CD14-positive monocyte (primary cell): ENCODE results near the gene FZD7. TPM values are rescaled to one million over a fixed set of nuclear protein-coding genes. Genes with fewer than 3 reads are reported as not detected.

ENCODE experiments used
- DNase-seq, 3 donors: peaks; one replicate each; pipeline ENCODE4 v3.0.0-alpha.2; 2011 to 2022
- H2AFZ ChIP-seq: 2 replicates; pipeline ENCODE4 v1.6.0; 2012; ENCODE audit warnings: mild to moderate bottlenecking, low read depth, low read length, inconsistent platforms; ENCODE audit not compliant: insufficient read depth, poor library complexity, severe bottlenecking
- H3K27ac ChIP-seq, 2 donors: 1 replicate in 1 of 2; 2 replicates in 1 of 2; pipeline ENCODE4 v1.5.1; 2012 to 2013; ENCODE audit warnings: low read length in 2 of 2, control low read depth in 1 of 2, inconsistent platforms in 1 of 2, low read depth in 1 of 2, mild to moderate bottlenecking in 1 of 2
- H3K27me3 ChIP-seq, 2 donors: one replicate each; pipeline versions ENCODE4 v1.6.0 to v1.6.1; 2011 to 2013; ENCODE audit warnings: low read length in 2 of 2; ENCODE audit not compliant: control insufficient read depth in 2 of 2, insufficient read depth in 2 of 2
- H3K36me3 ChIP-seq, 2 donors: replicated peaks in 1 of 2; 1 replicate in 1 of 2; 2 replicates in 1 of 2; pipeline versions ENCODE4 v1.5.1 to v1.6.1; 2012 to 2013; ENCODE audit warnings: low read length in 2 of 2, control low read depth in 1 of 2, inconsistent platforms in 1 of 2, mild to moderate bottlenecking in 1 of 2; ENCODE audit not compliant: insufficient read depth in 2 of 2, control insufficient read depth in 1 of 2
- H3K4me1 ChIP-seq, 2 donors: 1 replicate in 1 of 2; 2 replicates in 1 of 2; pipeline versions ENCODE4 v1.5.1 to v1.6.1; 2012 to 2013; ENCODE audit warnings: low read length in 2 of 2, control low read depth in 1 of 2, inconsistent platforms in 1 of 2, mild to moderate bottlenecking in 1 of 2, moderate library complexity in 1 of 2; ENCODE audit not compliant: insufficient read depth in 2 of 2, control insufficient read depth in 1 of 2
- H3K4me2 ChIP-seq: replicated peaks from 2 replicates; pipeline ENCODE3; 2012; ENCODE audit warnings: low read length, moderate library complexity, mild to moderate bottlenecking; ENCODE audit not compliant: poor library complexity, severe bottlenecking; ENCODE audit errors: extremely low read depth
- H3K4me3 ChIP-seq, 3 experiments: fragments of 200-600 bp in 1 of 3; sonication (generic) in 1 of 3; replicated peaks in 1 of 3; 1 replicate in 2 of 3; 2 replicates in 1 of 3; pipeline ENCODE4 v1.5.1; 2011 to 2013; ENCODE audit warnings: low read length in 3 of 3, mild to moderate bottlenecking in 3 of 3, control low read depth in 2 of 3, low read depth in 2 of 3, inconsistent platforms in 1 of 3, moderate library complexity in 1 of 3
- H3K79me2 ChIP-seq: 2 replicates; pipeline ENCODE4 v1.6.0; 2012; ENCODE audit warnings: mild to moderate bottlenecking, control low read depth, inconsistent platforms, low read length, moderate library complexity; ENCODE audit not compliant: insufficient read depth
- H3K9ac ChIP-seq: 2 replicates; pipeline ENCODE4 v1.6.0; 2017; ENCODE audit warnings: low read length, mild to moderate bottlenecking; ENCODE audit not compliant: insufficient read depth, poor library complexity, severe bottlenecking
- H3K9me3 ChIP-seq, 2 donors: replicated peaks in 1 of 2; 1 replicate in 1 of 2; 2 replicates in 1 of 2; pipeline versions ENCODE4 v1.5.1 to v1.6.1; 2012 to 2013; ENCODE audit warnings: low read length in 2 of 2, control low read depth in 1 of 2; ENCODE audit not compliant: control insufficient read depth in 1 of 2, insufficient read depth in 1 of 2
- H4K20me1 ChIP-seq: 2 replicates; pipeline ENCODE4 v1.6.0; 2012; ENCODE audit warnings: mild to moderate bottlenecking, low read length, control low read depth, moderate library complexity; ENCODE audit not compliant: insufficient read depth
- H3K27ac Mint-ChIP-seq, 7 donors: one replicate each; pipeline ENCODE4 v1.8.0; 2020; ENCODE audit warnings: mild to moderate bottlenecking in 7 of 7, mixed read lengths in 7 of 7, moderate library complexity in 6 of 7, inconsistent platforms in 2 of 7
- H3K27me3 Mint-ChIP-seq, 3 donors: one replicate each; pipeline ENCODE4 v1.8.0; 2021 to 2022; ENCODE audit warnings: low read depth in 3 of 3, mild to moderate bottlenecking in 3 of 3, mixed read lengths in 3 of 3, moderate library complexity in 3 of 3, inconsistent platforms in 1 of 3
- H3K36me3 Mint-ChIP-seq, 2 donors: one replicate each; pipeline ENCODE4 v1.8.0; 2020; ENCODE audit warnings: mixed read lengths in 2 of 2, inconsistent platforms in 1 of 2, mild to moderate bottlenecking in 1 of 2
- H3K4me1 Mint-ChIP-seq: one replicate; pipeline ENCODE4 v1.8.0; 2020; ENCODE audit warnings: mild to moderate bottlenecking, mixed read lengths
- H3K4me3 Mint-ChIP-seq, 2 donors: one replicate each; pipeline ENCODE4 v1.8.0; 2020; ENCODE audit warnings: mild to moderate bottlenecking in 2 of 2, mixed read lengths in 2 of 2, moderate library complexity in 1 of 2
- H3K9me3 Mint-ChIP-seq, 7 donors: one replicate each; pipeline ENCODE4 v1.8.0; 2020 to 2022; ENCODE audit warnings: mixed read lengths in 7 of 7, mild to moderate bottlenecking in 6 of 7, moderate library complexity in 6 of 7, inconsistent platforms in 2 of 7
- WGBS: methylation state at CpG from one replicate; pipeline ENCODE4 v1.1.5; 2013; ENCODE audit warnings: missing lambda C conversion rate; ENCODE audit not compliant: insufficient coverage; 5-methylcytosine and 5-hydroxymethylcytosine counted together
- intact Hi-C, 2 donors: fragments of 100-400 bp; cut with micrococcal nuclease; formaldehyde crosslinking; loops; one replicate each; pipeline versions ENCODE4 v1.15.0 to v1.15.1; 2023
- polyA plus RNA-seq, 3 donors: library from polyadenylated mRNA; depleted of rRNA in 1 of 3; unstranded in 2 of 3; stranded (reverse) in 1 of 3; fragments of 300-500 nt in 2 of 3; fragments of >200 nt in 1 of 3; fragmentation: Illumina TruSeq in 2 of 3; gene quantifications; 1 replicate in 2 of 3; 2 replicates in 1 of 3; pipeline ENCODE4 v1.2.3, GENCODE V29; 2012 to 2021
- TF ChIP-seq, protein P1 (sequence below): fragments of 200-600 bp; IDR thresholded peaks from one replicate; pipeline ENCODE4 v1.8.0; 2022; ENCODE audit warnings: antibody characterized with exemption, mild to moderate bottlenecking

Gene FZD7
- polyA plus RNA-seq, 3 donors, result 0.05 to 0.28 TPM; not detected in 1

DNA sequence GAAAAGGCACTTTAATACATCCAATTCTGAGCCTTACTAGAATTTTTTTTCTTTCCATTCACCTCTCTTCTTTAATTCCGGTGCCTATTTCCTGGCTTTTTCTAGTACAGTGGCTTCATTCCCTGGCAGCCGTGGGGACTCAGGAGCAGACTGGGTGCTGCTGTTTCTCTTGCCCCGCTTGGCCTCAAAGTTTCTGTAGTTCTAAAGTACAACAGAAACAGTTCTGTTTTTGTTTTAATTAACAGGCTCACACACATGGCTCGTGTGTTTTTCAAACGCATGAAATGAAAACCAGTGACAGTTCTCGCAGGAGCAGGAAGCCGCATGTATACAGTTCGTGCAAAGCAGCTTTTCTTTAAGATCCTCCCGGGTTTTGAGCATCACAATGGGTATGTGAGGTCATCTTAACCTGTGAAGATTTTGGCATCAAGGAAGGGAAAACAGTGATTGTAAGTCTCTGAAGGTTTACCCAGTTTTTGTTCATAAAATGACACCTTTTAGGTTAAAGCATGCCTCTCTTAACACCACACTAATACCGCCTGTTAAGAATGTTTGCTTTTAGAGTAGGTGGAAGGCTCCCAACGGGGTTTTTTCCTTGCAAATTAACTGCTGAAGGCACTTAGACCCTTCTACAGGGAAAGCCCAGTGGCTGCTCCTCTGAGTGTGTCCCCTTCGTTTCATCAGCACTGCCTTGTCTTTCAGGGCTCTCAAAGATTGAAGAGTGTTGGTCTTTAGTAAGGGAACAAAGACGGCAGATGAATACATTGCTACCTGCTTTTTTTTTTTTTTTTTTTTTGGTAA is 5.8 kb downstream of the FZD7 start:
- H3K4me3 Mint-ChIP-seq, result no peak overlapping the region
- peaks cover 53 to 61% of the 10 kb centered on the region in 2 donors for H3K27me3 ChIP-seq
- peaks cover 11 to 18% of the 10 kb centered on the region in 2 donors for H3K9me3 ChIP-seq
- no peak for DNase-seq
- H3K27ac ChIP-seq, result no peak overlapping the region
- H3K27me3 Mint-ChIP-seq, result peaks cover 17 to 24% (median 18%) of the 10 kb centered on the region in 3 donors
- no peak overlapping the region for H2AFZ ChIP-seq
- peaks cover 6% of the 10 kb centered on the region for H3K4me1 Mint-ChIP-seq
- H3K27ac Mint-ChIP-seq, result no peak overlapping the region
- H3K79me2 ChIP-seq, result no peaks in the 10 kb centered on the region
- H3K9ac ChIP-seq, result no peak overlapping the region
- H4K20me1 ChIP-seq, result no peaks in the 10 kb centered on the region
- H3K36me3 Mint-ChIP-seq, result peaks cover 2 to 3% of the 10 kb centered on the region in 2 donors
- 93% methylated on average over 5 of the region's 13 CpGs for WGBS
- H3K36me3 ChIP-seq, result no peaks in the 10 kb centered on the region
- no peak overlapping the region for H3K4me3 ChIP-seq
- H3K4me2 ChIP-seq, result no peak overlapping the region
- peaks cover 0 to 4% (median 2%) of the 10 kb centered on the region in 7 donors for H3K9me3 Mint-ChIP-seq
- intact Hi-C loops, result no loop called here
- H3K4me1 ChIP-seq, result peaks cover 12% of the 10 kb centered on the region in 2 donors
- TF ChIP-seq, protein P1, sequence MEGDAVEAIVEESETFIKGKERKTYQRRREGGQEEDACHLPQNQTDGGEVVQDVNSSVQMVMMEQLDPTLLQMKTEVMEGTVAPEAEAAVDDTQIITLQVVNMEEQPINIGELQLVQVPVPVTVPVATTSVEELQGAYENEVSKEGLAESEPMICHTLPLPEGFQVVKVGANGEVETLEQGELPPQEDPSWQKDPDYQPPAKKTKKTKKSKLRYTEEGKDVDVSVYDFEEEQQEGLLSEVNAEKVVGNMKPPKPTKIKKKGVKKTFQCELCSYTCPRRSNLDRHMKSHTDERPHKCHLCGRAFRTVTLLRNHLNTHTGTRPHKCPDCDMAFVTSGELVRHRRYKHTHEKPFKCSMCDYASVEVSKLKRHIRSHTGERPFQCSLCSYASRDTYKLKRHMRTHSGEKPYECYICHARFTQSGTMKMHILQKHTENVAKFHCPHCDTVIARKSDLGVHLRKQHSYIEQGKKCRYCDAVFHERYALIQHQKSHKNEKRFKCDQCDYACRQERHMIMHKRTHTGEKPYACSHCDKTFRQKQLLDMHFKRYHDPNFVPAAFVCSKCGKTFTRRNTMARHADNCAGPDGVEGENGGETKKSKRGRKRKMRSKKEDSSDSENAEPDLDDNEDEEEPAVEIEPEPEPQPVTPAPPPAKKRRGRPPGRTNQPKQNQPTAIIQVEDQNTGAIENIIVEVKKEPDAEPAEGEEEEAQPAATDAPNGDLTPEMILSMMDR, result no peak

DNA sequence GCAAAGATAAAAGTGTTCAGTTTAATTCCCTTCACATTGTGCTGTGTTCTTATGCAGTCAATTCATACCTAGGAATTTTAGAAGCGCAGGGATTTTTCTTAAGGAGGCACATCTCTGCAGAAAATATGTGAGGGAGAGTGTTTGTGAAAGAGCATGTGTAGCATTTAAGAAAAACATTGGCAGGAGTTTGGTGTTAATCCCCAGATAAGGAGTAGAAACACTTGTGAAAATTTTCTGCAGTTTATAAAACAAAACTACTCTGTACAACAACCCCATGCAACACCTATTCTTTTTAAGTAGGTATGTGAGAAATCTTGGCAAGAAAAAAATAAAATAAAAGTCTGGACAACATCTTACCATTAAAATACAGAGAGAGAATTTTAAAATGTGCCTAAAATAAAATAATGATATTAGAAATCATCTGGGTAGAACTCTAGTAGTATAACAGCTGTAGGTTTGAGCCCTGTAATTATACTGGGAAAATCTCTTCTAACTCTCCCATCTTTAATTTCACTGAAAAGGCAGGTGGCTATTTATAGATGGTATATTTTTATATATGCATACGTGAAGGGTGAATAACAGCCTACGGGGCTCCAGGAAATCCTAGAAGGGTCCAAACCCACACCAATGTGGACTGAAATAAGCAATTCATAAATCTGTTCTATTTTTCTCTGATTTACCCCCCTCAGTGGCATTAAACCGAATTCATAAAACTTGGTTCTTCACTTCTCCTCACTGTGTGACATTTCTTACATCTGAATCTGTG is 6.6 kb downstream of the FZD7 start:
- intact Hi-C loops, result no loop called here
- Histone ChIP-seq H2AFZ (no peak overlapping the region), H3K9ac (no peak overlapping the region), H3K79me2 (no peaks in the 10 kb centered on the region), H3K4me2 (no peak overlapping the region), H3K27ac (no peak overlapping the region), H3K9me3 (peaks cover 8 to 11% of the 10 kb centered on the region in 2 donors), H3K4me3 (no peak overlapping the region), H3K4me1 (peaks cover 4% of the 10 kb centered on the region in 2 donors), H3K36me3 (no peaks in the 10 kb centered on the region), H4K20me1 (no peaks in the 10 kb centered on the region), H3K27me3 (peaks cover 45 to 53% of the 10 kb centered on the region in 2 donors)
- no peak for DNase-seq
- Mint-ChIP-seq H3K9me3 (no peaks in the 10 kb centered on the region), H3K4me3 (no peak overlapping the region), H3K27me3 (peaks cover 13 to 24% (median 13%) of the 10 kb centered on the region in 3 donors), H3K27ac (no peak overlapping the region), H3K36me3 (no peaks in the 10 kb centered on the region), H3K4me1 (peaks cover 2% of the 10 kb centered on the region)
- WGBS, result no CpG with 5 or more reads among the region's 4 CpGs
- TF ChIP-seq, protein P1, result no peak
